ENCODE measurements around the gene PRKAG1.

PRKAG1 gene

GRCh38 chr12:49014547-49014946 lies 4.0 kb downstream of the PRKAG1 start:
- H3K27me3 ChIP-seq (ENCODE audit: insufficient read depth, low read depth): no peaks in the 10 kb centered on the region
- H3K36me3 ChIP-seq (ENCODE audit: insufficient read depth): no peaks in the 10 kb centered on the region
- no peak overlapping the region for H3K9ac ChIP-seq
- no peak overlapping the region for H3K27ac ChIP-seq
- H4K20me1 ChIP-seq (ENCODE audit: insufficient read depth): no peaks in the 10 kb centered on the region
- no peak for TF ChIP-seq CTCF (conservative IDR thresholded peaks at IDR 0.05; ENCODE audit: low read depth, low read length)
- H3K4me2 ChIP-seq: no peak overlapping the region
- H3K79me2 ChIP-seq (ENCODE audit: insufficient read depth, low read depth): peaks cover 11% of the 10 kb centered on the region
- no peak overlapping the region for H2AFZ ChIP-seq (ENCODE audit: low read depth)
- peaks cover 20% of the 10 kb centered on the region for H3K4me1 ChIP-seq (ENCODE audit: low read depth, poor library complexity, severe bottlenecking)
- no peak overlapping the region for H3K4me3 ChIP-seq (IDR thresholded peaks at IDR 0.05; ENCODE audit: insufficient read depth, low read depth, low read length)

DNA sequence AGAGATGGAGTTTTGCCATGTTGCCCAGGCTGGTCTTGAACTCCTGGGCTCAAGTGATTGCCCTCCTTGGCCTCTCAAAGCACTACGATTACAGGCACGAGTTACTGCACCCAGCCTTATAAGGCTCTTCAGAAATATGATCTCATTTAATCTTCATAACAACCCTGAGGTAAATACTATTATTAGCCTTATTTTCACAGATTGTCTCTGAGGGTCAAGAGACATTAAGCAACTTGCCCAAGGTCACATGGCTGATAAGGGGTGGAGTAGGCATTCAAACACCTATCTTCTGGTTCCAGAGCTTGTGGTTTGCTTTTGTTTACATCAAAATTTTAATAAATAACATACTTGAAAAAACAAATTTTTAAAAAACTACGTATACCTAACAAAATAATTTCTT lies 5.1 kb downstream of the PRKAG1 start:
- Histone ChIP-seq H4K20me1 (ENCODE audit: insufficient read depth) (no peaks in the 10 kb centered on the region), H3K27ac (no peak overlapping the region), H3K79me2 (ENCODE audit: insufficient read depth, low read depth) (peaks cover 11% of the 10 kb centered on the region), H3K4me3 (IDR thresholded peaks at IDR 0.05; ENCODE audit: insufficient read depth, low read depth, low read length) (no peak overlapping the region), H3K36me3 (ENCODE audit: insufficient read depth) (no peaks in the 10 kb centered on the region), H2AFZ (ENCODE audit: low read depth) (no peak overlapping the region), H3K4me2 (no peak overlapping the region), H3K9ac (no peak overlapping the region), H3K4me1 (ENCODE audit: low read depth, poor library complexity, severe bottlenecking) (peaks cover 15% of the 10 kb centered on the region), H3K27me3 (ENCODE audit: insufficient read depth, low read depth) (no peaks in the 10 kb centered on the region)
- no peak for TF ChIP-seq CTCF (conservative IDR thresholded peaks at IDR 0.05; ENCODE audit: low read depth, low read length)

DNA sequence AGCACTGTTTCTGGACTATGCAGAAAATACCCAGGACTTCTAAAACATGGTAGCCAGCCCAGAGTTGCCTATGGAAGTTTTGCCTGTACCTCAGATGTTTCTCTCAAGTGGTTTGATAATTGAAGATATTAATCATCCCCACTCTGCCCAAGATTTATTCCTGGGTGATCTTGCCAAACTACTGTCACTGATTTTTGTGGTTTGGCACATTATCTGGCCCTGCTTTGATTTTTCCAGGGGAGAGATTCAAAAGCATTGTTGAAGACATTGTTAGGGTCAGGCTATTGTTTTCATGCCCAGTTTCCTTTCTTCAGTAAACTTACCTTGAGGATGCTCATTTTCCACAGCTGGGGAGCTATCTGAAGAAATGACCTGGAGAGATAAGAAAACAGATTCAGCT lies 5.8 kb downstream of the PRKAG1 start:
- no peak overlapping the region for H3K4me2 ChIP-seq
- H3K27me3 ChIP-seq (ENCODE audit: insufficient read depth, low read depth): no peaks in the 10 kb centered on the region
- no peaks in the 10 kb centered on the region for H3K36me3 ChIP-seq (ENCODE audit: insufficient read depth)
- H3K4me1 ChIP-seq (ENCODE audit: low read depth, poor library complexity, severe bottlenecking): peaks cover 14% of the 10 kb centered on the region
- H3K4me3 ChIP-seq (IDR thresholded peaks at IDR 0.05; ENCODE audit: insufficient read depth, low read depth, low read length): no peak overlapping the region
- H2AFZ ChIP-seq (ENCODE audit: low read depth): no peak overlapping the region
- no peak overlapping the region for H3K27ac ChIP-seq
- H3K9ac ChIP-seq: no peak overlapping the region
- H4K20me1 ChIP-seq (ENCODE audit: insufficient read depth): no peaks in the 10 kb centered on the region
- peaks cover 11% of the 10 kb centered on the region for H3K79me2 ChIP-seq (ENCODE audit: insufficient read depth, low read depth)
- no peak for TF ChIP-seq CTCF (conservative IDR thresholded peaks at IDR 0.05; ENCODE audit: low read depth, low read length)

DNA sequence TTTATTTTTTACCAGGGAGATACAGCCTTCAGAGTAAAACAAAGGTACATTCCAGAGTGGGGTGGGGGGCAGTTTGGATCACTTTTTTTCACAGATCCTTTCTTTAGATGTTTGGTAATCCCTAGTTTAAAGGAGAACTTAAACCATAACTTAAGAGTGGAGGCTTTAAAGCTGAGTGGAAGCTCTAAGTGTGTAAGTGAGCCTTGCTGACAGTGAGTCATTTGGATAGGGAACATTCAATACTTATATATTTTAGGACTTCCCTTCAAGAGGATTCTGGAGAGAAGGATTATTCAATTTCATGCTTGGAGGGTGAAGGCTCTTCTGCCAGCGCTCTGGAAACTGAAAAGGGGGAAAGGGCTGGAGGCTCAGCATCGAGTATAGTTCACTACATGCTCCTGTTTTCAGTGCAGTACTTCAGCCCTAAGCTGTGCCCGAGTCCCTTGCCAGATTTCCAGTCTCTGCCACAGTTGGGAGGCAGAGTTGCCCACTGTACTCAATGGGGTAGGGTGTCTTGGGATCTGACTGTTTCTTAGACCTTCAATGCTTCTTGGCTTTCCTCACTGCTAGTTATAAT lies 8.4 kb downstream of the PRKAG1 start:
- no peaks in the 10 kb centered on the region for H3K79me2 ChIP-seq (ENCODE audit: insufficient read depth, low read depth)
- no peaks in the 10 kb centered on the region for H3K36me3 ChIP-seq (ENCODE audit: insufficient read depth)
- no peak overlapping the region for H3K27ac ChIP-seq
- no peaks in the 10 kb centered on the region for H4K20me1 ChIP-seq (ENCODE audit: insufficient read depth)
- H3K4me3 ChIP-seq (IDR thresholded peaks at IDR 0.05; ENCODE audit: insufficient read depth, low read depth, low read length): no peak overlapping the region
- no peaks in the 10 kb centered on the region for H3K27me3 ChIP-seq (ENCODE audit: insufficient read depth, low read depth)
- H3K4me1 ChIP-seq (ENCODE audit: low read depth, poor library complexity, severe bottlenecking): no peaks in the 10 kb centered on the region
- TF ChIP-seq CTCF (conservative IDR thresholded peaks at IDR 0.05; ENCODE audit: low read depth, low read length): no peak
- H2AFZ ChIP-seq (ENCODE audit: low read depth): no peak overlapping the region
- H3K9ac ChIP-seq: no peak overlapping the region
- H3K4me2 ChIP-seq: no peak overlapping the region

All from KMS-11 (cell line).